ENCODE measurements around the gene NME3.

The NME3 gene

GRCh38 chr16:1786242-1787055 lies 15.1 kb upstream of the NME3 start:
- Histone ChIP-seq H3K36me3 (peaks cover 46% of the 10 kb centered on the region), H3K4me1 (ENCODE audit: control insufficient read depth in 1 of 2, insufficient read depth in 1 of 2, low read depth in 1 of 2, low read length in 1 of 2) (peaks cover 13 to 17% of the 10 kb centered on the region in 2 experiments), H3K27ac (no peak overlapping the region), H3K4me3 (ENCODE audit: low read depth in 1 of 2, low read length in 1 of 2) (no peak overlapping the region), H3K27me3 (no peaks in the 10 kb centered on the region), H3K9me3 (no peaks in the 10 kb centered on the region)
- TF ChIP-seq, protein P1, sequence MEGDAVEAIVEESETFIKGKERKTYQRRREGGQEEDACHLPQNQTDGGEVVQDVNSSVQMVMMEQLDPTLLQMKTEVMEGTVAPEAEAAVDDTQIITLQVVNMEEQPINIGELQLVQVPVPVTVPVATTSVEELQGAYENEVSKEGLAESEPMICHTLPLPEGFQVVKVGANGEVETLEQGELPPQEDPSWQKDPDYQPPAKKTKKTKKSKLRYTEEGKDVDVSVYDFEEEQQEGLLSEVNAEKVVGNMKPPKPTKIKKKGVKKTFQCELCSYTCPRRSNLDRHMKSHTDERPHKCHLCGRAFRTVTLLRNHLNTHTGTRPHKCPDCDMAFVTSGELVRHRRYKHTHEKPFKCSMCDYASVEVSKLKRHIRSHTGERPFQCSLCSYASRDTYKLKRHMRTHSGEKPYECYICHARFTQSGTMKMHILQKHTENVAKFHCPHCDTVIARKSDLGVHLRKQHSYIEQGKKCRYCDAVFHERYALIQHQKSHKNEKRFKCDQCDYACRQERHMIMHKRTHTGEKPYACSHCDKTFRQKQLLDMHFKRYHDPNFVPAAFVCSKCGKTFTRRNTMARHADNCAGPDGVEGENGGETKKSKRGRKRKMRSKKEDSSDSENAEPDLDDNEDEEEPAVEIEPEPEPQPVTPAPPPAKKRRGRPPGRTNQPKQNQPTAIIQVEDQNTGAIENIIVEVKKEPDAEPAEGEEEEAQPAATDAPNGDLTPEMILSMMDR (IDR thresholded peaks at IDR 0.05), result no peak

DNA sequence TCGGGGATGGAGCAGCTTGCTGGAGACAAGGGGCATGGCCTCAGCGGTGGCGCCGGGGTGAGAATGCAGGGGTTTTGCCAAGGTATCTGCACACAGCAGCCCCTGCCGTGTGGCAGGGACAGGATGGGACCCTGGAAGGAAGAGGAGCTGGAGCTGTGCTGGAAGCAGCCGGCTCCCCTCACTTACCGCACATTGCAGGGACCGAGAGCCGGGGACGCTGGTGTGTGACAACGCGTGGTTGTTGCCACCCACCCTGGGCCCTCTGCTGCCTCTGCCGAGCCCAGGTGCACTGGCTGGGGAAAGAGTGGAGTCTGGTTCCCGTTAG lies 14.5 kb upstream of the NME3 start:
- Histone ChIP-seq H3K4me1 (ENCODE audit: control insufficient read depth in 1 of 2, insufficient read depth in 1 of 2, low read depth in 1 of 2, low read length in 1 of 2) (peaks cover 20 to 23% of the 10 kb centered on the region in 2 experiments), H3K27me3 (no peaks in the 10 kb centered on the region), H3K36me3 (peaks cover 46% of the 10 kb centered on the region), H3K9me3 (no peaks in the 10 kb centered on the region), H3K4me3 (ENCODE audit: low read depth in 1 of 2, low read length in 1 of 2) (no peak overlapping the region), H3K27ac (no peak overlapping the region)
- TF ChIP-seq, protein P1 (IDR thresholded peaks at IDR 0.05), result no peak

- Histone ChIP-seq H3K9me3 (no peaks in the 10 kb centered on the region), H3K27ac (no peak overlapping the region), H3K27me3 (no peaks in the 10 kb centered on the region), H3K4me1 (ENCODE audit: control insufficient read depth in 1 of 2, insufficient read depth in 1 of 2, low read depth in 1 of 2, low read length in 1 of 2) (peaks cover 23 to 26% of the 10 kb centered on the region in 2 experiments), H3K36me3 (peaks cover 46% of the 10 kb centered on the region), H3K4me3 (ENCODE audit: low read depth in 1 of 2, low read length in 1 of 2) (no peak overlapping the region)
- TF ChIP-seq, protein P1 (IDR thresholded peaks at IDR 0.05), result no peak
Observed at GRCh38 chr16:1784977-1785845, 13.9 kb upstream of the NME3 start.

DNA sequence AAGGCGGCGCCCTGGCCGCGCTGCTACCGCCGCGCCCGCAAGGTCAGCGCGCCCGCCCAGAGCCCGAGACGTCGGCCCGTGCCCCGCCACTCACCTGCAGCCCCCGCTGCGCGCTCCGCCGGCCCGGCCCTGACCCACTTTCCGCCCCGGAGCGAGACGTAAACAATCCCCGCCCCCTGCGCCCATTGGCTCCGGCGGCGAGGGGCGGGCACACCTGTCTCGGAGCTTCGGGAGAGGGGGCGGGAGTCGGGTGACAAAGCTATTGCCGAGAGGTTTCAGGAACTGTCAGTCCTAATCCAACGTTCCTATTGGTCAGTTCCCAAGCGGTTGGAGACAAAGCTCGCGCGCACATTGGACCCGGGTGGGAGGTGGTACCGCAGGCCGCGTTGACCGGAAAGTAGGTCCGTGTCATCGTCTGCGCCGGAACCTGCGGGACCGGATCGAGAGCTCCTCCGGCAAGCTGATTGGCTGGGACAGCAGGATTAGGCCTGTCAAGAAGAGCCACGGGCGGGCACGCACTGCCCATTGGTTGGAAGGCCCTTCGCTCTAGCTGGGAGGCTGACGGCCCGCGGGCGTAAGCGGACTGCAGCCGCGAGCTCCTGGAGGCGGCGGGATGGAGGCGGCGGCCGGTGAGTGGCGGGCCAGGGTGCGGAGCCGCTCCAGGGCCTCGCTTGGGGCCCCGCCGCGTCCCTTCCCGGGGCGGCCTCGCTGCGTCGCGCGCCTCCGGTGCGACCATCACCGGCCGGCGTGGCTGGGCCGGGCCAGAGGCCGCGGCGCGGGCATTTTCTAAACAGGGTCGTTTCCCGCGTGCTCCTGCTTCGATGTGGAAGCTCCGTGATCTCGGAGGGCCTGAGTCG lies 11.3 kb upstream of the NME3 start, which contains the start of the genes NUBP2 and SPSB3:
NUBP2 (plus strand) TSS at position 553 of the 857 bp plus-strand sequence; CDS start at position 614, 61 bp downstream.
SPSB3 (minus strand) TSS at position 164 of the 857 bp plus-strand sequence. CDS start 1,088 bp downstream, outside the sequence.
- TF ChIP-seq, protein P1 (IDR thresholded peaks at IDR 0.05), result peak; percentile 48
- peak within 1 kb of the TSS; percentile 94 for H3K27ac ChIP-seq
- peak within 1 kb of the TSS; percentile 75 to 77 for H3K4me3 ChIP-seq (ENCODE audit: low read depth in 1 of 2, low read length in 1 of 2)
- peaks cover 47% of the 10 kb centered on the region for H3K36me3 ChIP-seq
- peaks cover 23 to 26% of the 10 kb centered on the region in 2 experiments for H3K4me1 ChIP-seq (ENCODE audit: control insufficient read depth in 1 of 2, insufficient read depth in 1 of 2, low read depth in 1 of 2, low read length in 1 of 2)
- no peaks in the 10 kb centered on the region for H3K9me3 ChIP-seq
- no peaks in the 10 kb centered on the region for H3K27me3 ChIP-seq
